ENCODE data around the gene ANKZF1.
A peak's percentile ranks its signal among the peaks of the same experiment; 100 is the strongest.

ANKZF1 gene

GRCh38 chr2:219228041-219228910 is 1.3 kb upstream of the ANKZF1 start:
- no peak for DNase-seq (ENCODE audit: low read depth, low spot score)

- no peak for DNase-seq (ENCODE audit: low read depth, low spot score)
Observed at GRCh38 chr2:219228911-219229304, 698 bp upstream of the ANKZF1 start.

- no peak for DNase-seq (ENCODE audit: low read depth, low spot score)
Observed at GRCh38 chr2:219230059-219230540, 494 bp downstream of the ANKZF1 start.

GRCh38 chr2:219234331-219234730 is 4.7 kb downstream of the ANKZF1 start:
- DNase-seq (ENCODE audit: low read depth, low spot score), result no peak

- no peak for DNase-seq (ENCODE audit: low read depth, low spot score)
Observed at GRCh38 chr2:219243291-219243761, 13.7 kb downstream of the ANKZF1 start.

- DNase-seq (ENCODE audit: low read depth, low spot score), result no peak
Observed at GRCh38 chr2:219244789-219245147, 15.2 kb downstream of the ANKZF1 start.

GRCh38 chr2:219245148-219245898 is 15.7 kb downstream of the ANKZF1 start, which contains the start of the genes GLB1L and STK16:
Gene GLB1L (minus strand): TSS chr2:219245444. CDS start chr2:219243573, 1,871 bp downstream.
Gene STK16 (plus strand): TSS chr2:219245479. CDS start chr2:219246000, 521 bp downstream.
- DNase-seq (ENCODE audit: low read depth, low spot score), result peak; percentile 80

GRCh38 chr2:219245899-219246230 is 16.3 kb downstream of the ANKZF1 start:
- DNase-seq (ENCODE audit: low read depth, low spot score), result no peak

GRCh38 chr2:219246559-219246958 is 17.0 kb downstream of the ANKZF1 start:
- no peak for DNase-seq (ENCODE audit: low read depth, low spot score)

- DNase-seq (ENCODE audit: low read depth, low spot score), result no peak
Observed at GRCh38 chr2:219247678-219248642, 18.4 kb downstream of the ANKZF1 start.

GRCh38 chr2:219248845-219249202 is 19.2 kb downstream of the ANKZF1 start:
- DNase-seq (ENCODE audit: low read depth, low spot score), result no peak

GRCh38 chr2:219249203-219249980 is 19.8 kb downstream of the ANKZF1 start:
- peak; percentile 21 for DNase-seq (ENCODE audit: low read depth, low spot score)

GRCh38 chr2:219250049-219250781 is 20.6 kb downstream of the ANKZF1 start:
- no peak for DNase-seq (ENCODE audit: low read depth, low spot score)

- DNase-seq (ENCODE audit: low read depth, low spot score), result no peak
Observed at GRCh38 chr2:219251656-219252055, 22.1 kb downstream of the ANKZF1 start.

GRCh38 chr2:219252084-219252483 is 22.5 kb downstream of the ANKZF1 start:
- no peak for DNase-seq (ENCODE audit: low read depth, low spot score)

- DNase-seq (ENCODE audit: low read depth, low spot score), result no peak
Observed at GRCh38 chr2:219252570-219252899, 22.9 kb downstream of the ANKZF1 start.

- no peak for DNase-seq (ENCODE audit: low read depth, low spot score)
Observed at GRCh38 chr2:219252900-219253752, 23.5 kb downstream of the ANKZF1 start, which contains the start of gene TUBA4B. Gene TUBA4B (plus strand): TSS chr2:219253243. CDS start chr2:219253408, 165 bp downstream.

GRCh38 chr2:219253753-219254589 is 24.4 kb downstream of the ANKZF1 start, which contains the start of gene TUBA4A:
Gene TUBA4A (minus strand): TSS chr2:219253918. CDS start chr2:219253858, 60 bp downstream.
- no peak for DNase-seq (ENCODE audit: low read depth, low spot score)

All from brain pericyte (primary cell).